NCI-H2171 (cell line): ENCODE data around the gene JARID2.

Source experiments
- DNase-seq: peaks from one replicate; lab custom pipeline; 2025; lab: John Stamatoyannopoulos, UW

JARID2 gene

DNA sequence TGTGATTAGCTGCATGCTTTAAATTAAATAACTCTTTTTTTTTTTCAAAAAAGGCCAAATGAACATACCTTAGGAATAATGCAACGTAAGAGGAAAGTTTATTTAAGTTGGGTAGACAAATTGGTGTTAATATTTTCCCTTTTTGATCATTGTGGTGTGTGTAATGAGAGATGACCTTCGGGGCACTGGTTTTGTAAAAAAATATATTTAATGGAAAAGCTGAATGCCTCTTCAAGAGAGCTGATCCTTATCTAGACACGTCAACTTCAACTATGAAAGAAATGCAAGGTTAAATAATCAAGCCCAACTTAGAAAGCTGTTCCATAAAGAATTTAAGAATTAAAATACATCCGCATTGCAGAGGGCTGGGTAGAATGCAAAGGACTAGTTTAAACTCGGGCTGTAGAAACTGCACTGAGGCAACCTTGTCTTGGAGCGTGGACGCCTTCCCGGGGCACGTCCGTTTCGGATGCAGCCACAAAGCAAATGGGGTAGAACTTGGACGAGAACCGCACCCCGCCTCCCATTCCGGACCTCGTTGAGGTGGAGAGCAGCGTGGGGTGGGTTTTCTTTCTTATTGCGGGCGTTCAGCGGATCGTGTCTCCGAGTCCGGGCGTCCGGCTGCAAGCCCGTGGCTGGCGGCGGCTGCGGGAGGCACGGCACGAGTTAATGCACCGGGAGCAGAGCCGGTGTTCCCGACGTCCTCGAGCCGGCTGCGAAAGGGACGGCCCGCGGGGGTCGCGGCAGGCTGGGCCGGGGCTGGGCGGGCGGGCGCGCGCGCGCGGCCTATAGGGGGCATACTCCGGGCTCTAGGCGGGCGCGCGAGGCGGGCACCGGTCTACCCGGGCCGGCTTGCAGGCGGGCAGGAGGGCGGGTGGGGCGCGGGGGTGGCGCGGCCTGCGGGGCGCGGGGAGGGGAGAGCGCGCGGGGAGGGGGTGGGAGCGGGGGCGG lies 1.9 kb downstream of the JARID2 start:
- DNase-seq = peak; percentile 68

DNA sequence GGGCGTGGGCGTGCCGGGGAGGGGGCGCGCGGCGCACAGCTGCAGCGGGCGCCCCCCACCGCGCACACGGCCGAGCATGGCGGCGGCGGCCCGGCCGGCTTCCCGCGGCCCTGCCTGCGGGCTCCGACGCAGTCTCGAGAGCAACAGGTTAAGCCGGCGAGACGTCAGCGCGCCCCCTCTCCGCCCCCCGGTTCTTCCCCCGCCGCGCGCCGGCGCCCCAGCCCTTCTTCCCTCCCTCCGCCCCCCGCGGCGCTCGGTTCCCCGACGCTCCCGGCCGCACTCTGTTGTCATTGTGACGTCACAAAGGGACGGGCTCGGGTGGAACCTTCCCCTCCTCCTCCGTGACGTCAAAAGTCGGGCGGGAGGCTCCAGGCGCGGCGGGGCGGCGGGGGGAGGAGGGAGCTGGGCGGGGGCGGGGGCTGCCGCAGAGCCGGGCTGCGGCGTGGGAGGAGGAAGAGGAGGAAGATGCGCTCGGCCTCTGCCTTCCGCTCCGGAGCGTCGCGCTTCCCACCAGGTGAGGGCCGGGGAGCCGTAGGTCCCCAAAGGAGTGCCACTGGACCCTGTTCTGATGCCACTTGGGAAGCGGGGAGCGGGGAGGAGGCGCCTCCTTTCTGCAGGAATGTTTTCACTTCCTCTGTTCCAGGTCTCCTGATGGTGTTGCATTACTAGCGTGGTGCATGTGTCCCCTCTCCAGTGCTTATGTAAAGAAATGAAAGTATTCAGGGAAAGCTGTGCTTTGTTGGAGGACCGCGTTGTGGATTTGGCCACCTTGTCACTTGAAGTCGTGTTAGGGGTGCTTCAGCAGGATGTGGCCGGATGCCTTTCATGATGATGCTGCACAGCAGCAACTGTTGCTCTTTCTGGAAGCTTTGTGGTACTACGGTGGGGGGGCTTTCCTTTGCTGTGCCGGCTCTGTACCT lies 2.8 kb downstream of the JARID2 start:
- peak; percentile 97 for DNase-seq

DNA sequence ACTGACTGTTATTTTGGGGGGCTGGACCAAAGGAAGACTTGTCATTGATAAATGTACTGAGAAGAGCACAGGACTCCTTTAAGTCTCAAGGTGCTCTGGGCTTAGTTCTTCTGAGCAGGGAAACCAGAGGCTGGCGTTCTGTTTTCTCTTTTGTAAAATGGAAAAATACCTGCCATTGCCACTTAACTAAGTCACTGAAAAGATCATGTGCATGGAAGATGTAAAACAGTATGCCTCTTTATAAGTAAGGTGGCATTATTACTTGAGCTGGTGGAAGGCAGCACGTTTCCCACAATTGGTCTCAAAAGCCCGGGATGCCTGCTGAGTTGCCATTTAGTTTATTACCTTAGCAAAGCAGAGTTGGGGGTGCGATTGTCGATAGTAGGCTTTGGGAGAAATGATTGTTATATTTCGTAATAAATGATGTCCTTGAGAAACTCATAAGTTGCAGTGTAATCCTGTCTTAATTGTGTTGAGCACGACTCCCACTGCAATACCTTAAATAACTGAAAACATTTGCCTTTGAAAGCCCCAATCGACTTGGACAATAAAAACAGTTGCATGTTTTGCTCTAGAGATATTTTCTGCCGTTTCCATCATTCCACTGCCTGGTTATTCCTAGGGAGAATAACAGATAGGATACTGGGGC lies 3.6 kb downstream of the JARID2 start:
- DNase-seq = no peak

DNA sequence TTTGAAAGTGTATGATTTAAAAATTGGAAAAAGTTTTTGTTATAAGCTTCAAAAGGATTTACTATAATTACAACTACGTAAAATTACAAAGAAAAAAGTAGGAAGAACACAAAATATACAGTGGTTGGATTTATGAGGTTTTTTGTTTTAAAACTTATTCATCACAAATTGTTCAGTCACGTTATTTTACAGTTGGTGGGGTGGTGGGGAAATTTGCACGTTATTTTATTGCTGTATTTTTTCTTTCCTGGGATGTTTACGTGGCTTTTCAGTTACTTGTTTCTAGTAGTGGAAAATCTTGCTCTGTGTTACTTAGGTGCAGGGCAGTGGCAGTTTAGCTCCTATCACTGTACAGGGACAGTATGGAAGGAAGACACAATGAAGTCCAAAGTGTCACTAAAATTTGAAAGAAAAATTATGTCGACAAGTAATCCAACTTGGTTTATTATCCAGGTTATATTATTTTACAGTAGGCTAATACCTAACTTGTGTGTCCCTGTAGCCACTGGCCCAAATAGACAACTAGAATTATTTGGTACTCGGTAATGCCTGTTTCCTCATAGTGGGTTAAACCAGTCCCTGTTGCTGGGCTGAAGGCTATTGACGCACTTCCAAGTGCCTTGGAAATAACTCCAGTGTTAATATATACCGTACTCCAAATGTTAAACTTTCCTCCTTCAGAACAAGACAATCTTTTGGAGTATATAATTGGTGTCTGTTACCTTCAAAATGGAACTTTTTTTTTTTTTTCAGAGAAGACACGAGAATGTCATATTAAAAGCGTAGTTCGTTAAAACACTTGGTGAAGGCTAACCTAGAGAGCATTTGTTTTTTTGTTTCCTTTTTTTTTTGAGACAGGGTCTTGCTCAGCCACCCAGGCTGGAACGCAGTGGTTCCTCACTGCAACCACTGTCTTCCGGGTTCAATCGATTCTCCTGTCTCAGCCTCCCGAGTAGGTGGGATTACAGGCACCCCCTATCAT lies 4.6 kb downstream of the JARID2 start:
- no peak for DNase-seq

DNA sequence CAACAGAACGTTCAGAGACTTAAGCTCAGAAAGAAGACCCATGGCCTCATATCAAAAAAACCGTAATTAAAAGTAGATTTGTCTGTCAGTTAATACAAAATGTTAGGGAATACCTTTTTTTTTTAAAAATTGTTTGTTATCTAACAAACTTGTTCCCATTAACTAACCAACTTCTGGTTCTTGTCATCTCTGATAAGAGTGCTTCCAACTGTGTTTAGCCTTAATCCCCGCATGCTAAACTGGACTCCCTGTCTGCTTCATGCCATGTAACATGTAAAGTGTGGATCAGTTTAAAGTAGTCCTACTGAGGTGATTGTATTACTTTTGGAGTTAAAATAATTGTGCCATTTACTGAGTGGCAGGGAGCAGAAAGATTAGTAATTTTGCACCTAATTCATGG lies 6.3 kb downstream of the JARID2 start:
- DNase-seq = no peak

DNA sequence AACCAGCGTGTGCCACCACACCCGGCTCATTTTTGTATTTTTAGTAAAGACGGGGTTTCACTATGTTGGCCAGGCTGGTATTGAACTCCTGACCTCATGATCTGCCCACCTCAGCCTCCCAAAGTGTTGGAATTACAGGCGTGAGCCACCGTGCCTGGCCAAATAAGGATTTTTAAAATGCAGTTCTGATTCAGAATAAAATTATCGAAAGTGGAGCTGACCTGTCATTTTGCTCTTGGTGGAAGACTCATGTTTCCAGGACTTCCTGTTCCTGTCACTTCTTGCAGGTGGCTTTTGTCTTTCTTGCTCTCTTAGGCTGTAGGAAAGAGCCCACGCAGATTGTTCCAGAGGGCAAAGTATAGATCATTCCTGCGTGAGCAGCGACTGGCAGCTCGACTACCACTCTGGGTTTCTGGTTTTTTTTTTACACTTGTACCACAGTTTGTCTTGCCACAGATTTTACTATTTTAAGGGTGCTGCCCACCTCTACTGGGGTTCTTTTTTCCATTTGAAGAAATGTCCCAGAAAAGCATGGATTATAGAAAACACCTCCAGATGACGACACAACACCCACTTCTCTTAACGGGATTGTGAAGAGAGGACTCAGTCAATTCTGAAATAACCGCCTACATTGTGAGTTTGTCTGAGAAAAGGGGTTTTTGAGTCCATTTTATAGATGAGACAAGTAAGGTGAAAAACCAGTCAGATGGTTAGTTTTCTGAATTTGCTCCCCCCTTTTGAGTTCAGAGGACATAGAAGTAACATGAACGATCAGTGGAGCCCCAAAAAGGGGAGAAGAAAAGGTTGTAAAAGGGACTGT lies 7.5 kb downstream of the JARID2 start:
- DNase-seq = no peak

DNA sequence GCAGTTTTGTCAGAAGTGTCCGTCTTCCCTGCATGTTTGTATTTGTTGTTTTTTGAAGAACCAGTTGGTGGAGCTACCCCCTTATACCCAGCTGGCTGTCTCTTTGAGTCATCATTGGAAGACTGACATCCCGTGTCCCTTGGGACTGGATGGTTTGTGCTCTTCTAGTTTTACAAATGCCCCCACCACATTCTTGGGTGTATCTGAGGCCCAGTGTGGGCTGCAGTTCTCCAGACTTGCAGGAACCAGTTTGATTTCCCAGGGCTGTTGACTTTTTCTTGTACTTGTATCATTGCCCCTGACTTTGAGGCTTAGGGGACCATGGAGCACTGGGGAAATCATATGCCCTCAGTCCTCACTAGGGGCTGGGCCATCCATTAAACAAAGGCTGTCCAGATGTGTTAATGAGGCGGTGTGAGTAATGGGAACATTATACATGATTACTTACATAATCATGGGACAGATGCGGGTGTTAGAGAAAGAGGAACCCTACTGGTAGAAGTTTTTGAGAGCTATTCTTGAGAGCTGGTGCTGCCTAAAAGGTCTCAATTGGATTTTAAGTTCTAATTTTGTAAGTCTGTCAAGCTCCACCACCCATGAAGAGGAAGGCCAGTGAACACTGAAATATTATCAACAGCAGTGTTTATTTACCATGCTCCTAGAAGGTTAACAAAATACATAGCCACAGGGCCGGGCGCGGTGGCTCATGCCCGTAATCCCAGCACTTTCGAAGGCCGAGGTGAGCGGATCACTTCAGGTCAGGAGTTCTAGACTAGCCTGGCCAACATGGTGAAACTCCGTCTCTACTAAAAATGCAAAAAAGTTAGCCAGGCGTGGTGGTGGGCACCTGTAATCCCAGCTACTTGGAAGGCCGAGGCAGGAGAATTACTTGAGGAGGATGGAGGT lies 8.5 kb downstream of the JARID2 start:
- DNase-seq = no peak

DNA sequence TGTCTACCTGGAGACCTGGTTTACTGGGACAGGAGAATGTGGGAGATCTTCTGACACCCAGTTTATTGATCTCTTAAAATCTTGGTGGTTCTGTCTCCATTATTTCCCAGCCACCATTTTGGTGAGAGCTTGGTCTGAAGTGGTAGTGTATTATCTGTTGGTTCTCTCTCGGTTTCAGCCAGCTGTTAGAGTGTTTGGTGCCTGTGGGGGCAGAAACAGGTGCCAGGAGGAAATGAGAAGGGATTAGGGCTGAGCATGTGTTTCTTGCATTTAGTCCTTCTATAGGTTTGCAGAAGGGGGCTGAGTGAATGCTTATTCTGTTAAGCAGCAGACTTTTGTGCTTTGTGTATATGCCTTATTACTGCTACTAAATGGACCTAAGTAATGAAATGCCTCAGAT lies 9.6 kb downstream of the JARID2 start:
- no peak for DNase-seq

DNA sequence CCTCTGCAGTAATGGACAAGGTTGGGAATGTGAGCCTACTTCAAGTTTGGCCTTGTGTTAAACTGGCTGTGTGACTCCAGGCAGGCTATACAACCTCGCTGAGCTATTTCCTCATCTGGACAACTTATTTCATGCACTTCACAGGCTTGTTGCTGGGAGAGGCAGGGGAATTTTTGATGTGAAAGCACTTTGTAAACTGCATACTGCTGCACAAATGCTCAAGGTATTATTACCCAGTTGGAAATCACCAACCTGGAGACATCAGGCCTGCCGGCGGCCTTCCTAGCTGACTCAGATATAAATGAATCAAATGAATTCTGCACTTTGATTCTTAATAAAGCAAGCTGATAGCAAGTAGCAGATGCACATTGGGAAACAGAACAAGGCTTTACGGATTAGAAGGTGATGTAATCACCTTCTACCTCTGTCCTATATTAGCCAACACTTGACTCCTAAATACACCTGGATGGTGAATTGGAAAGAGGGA lies 10.1 kb downstream of the JARID2 start:
- DNase-seq = no peak

DNA sequence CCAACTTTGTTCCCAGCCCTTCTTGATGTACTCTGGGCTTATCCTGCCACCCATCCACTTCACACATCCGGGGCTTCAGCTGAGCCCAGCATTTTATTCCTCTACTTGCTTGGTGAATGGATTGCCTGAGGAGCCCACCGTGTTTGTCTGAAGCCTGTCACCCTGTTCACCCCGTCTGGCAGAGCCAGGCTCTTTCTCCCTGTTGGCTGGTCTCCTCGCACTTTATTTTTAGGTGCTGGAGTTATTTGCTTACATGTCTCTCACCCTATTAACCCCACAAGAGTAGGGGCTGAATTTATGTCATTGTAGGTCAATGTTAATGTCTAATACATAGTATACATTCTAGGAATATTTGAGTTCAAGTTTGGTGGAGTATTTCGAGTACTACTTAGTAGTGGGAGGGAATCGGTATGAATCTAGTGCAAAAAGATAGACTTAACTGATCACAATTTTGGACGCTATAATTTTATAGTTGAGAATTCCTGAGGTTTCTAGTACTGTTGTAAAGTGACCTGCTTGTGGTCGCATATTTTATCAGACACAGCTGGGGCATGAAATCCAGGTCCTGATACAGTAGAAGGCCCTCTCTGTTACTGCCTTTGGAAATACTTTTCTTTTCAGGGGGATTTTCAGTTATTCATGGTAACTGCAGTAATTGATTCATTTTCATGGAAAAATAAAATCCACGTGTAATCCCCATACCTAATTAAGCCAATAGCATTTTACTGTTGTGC lies 10.8 kb downstream of the JARID2 start:
- DNase-seq = no peak

DNA sequence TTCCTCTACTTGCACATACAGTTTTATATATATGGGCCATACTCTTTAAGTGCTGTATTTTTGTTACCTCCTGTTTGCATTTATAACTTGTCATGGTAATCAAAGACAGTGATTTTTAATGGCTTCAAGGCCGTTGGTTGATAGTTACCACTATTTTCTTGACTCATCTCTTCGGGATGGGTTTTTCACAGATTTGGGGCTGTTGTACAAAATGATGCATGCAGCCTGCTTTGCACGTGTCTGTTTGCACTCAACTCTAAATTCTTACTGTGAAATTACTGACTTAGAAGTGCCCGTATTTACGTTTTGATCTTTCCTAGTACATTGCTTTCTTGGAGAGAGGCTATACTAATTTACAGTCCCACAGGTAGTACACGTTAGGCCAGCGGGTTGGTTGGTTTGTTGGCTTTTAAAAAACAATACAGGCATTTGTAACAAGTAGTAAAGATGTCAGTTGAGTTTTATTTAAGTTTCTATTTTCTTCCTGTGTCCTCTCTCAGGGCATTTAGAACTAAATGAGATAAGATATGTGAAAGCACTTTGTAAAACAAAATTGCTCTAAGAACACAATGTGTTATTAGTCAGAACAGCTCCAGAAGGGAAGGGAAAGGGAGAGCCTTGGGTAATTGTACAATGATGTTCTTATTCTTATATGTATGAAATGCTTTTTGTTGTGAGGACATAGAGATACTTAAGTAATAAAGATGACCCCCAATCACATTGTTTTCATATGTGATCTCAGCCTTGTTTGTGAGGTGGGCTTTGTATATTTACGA lies 11.7 kb downstream of the JARID2 start:
- DNase-seq = no peak

DNA sequence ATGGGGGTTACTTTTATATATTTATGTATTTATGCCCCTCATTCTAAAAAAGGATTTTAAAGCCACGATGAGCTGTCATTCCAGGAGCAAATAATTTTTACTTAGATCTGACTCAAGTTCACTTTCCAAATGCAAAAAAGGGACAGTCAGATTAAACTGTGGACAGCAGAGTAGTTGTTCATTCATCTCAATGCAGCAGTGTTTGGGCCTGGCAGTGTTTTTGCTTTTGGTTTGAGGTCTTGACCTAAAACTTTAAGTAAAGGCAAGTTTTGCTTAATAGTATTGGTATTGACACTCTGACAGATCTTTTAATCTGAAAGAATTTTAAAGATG lies 13.9 kb downstream of the JARID2 start:
- DNase-seq = no peak

DNA sequence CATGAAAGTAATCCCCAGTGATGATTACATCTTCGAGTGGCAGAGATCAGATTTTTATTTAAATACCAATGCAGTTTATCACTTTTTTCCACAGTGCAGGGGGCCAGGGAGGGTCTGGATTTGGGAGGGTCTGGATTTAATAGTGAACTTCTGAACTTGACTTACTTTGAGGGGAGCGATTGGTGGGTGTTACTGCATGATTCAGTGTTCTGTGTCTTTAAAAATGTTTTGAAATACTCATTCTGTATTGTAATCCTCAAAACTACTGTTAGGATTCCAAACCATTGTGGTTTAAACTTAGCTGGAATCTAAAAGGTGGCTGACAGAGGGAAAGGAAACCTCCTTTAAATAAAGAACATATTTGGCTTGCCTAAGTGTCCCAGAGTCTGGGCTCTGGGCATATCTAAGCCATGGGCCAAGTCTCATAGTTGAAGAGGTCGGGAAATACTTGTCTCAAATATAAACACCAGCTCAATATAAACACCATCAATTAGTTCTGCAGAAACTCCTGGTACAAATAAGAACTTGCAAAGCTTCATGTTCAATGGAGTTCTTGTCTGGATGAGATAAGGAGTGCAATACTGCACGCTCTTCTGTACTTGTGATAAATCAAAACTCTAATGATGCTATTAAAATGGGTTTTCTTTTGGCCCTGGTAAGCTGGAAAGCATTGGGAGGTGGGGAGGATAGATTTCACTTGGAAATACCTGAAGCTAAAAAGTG lies 14.4 kb downstream of the JARID2 start:
- no peak for DNase-seq

DNA sequence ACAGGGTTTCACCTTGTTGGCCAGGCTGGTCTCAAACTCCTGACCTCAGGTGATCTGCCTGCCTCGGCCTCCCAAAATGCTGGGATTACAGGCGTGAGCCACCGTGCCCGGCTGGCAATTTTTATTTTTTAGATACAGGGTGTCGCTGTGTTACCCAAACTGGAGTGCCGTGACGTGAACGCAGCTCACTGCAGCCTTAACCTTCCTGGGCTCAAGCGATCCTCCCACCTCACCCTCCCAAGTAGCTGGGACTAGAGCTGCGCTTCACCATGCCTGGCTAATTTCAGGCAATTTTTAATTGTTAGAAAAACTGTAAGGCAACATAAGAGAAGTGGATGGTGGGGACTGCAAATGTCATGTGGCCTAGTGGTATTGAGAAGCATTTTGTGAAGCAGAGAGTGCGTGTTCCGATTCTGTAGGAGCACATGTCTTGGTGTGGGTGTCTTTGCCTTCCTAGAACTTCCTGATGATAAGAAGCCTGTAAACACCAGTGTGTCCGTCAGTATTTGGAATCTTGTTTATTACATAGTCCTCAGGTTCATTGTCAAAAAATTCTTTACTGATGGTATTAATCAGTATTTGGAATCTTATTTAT lies 18.0 kb downstream of the JARID2 start:
- no peak for DNase-seq

DNA sequence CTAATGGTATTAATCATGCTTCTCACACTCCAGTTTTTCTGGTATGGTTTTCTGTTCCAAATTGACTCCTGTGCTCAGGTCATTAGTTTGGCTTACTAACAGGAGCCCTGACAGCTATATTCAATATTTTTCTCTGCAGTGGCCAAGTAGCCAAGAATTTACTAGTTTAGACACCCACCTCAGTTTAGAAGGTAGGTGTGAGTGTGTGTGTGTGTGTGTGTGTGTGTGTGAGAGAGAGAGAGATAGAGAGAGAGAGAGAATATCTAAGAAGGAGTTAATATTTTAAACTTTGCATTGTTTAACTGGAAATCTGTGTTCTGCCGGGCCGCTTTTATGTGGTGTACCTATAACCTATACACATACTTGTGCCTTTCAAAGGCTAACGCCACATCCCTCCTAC lies 18.5 kb downstream of the JARID2 start:
- DNase-seq = no peak

DNA sequence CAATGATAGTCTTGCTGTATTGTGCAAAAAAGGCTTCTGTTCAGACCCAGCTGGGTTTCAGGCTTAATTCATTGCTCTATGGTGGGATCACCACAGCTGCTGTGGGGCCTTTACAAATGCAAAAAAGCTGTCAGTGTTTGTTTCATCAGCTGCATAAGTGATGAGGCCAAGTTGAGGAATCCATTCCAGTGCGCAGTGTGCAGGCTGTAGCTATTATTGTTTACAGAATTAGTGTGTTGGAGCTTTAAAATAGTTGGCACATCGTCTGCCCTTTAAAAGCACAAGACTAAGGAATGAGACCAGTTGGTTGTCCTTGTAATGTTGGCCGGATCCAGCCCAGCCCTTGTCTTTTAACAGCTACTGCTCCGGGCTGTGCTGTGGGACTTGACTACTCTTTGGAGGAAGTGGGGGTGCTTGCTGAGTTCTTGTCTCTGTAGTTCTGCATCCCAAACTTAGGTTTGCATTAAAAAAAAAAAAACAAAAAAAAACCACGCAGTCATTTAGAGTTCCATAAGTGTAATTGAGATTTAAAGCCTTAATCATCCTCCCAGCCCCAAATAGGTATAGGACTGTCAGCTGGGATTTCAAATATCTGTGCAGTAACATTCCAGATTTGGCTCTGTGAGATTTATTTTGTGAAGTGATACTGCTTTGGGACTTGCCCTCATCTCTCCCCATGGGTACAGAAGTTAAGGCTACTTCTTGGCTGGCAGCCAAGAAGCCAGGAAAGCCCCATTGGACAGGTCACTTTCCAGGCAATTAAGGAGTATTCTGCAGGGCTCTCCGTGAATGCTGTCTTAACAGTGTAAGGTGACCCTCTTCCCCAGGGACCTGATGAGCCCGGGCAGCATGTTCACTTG lies 19.3 kb downstream of the JARID2 start:
- DNase-seq = no peak
